Testis (tissue), 2 donors: Measurements from ENCODE around the gene MLLT10.

Experiments
- CTCF ChIP-seq, 3 experiments: fragments of 450-650 bp in 2 of 3; fragments of 200-600 bp in 1 of 3; sonication (generic) in 1 of 3; IDR thresholded peaks; one replicate each; pipeline ENCODE4 v1.5.1; 2016 to 2019; ENCODE audit warnings: antibody characterized with exemption in 3 of 3, mild to moderate bottlenecking in 2 of 3, moderate library complexity in 1 of 3
- POLR2A ChIP-seq: fragments of 450-650 bp; IDR thresholded peaks from one replicate; pipeline ENCODE4 v1.6.1; 2017; ENCODE audit warnings: antibody characterized with exemption, mild to moderate bottlenecking, moderate library complexity

GRCh38 chr10:21662635-21663034 lies 128.6 kb downstream of the MLLT10 start:
- TF ChIP-seq CTCF (IDR thresholded peaks at IDR 0.05): no peak
- TF ChIP-seq POLR2A: no peak
